H1 (cell line): ENCODE data around the gene ZNF383. TPM values are rescaled to one million over a fixed set of nuclear protein-coding genes. Genes with fewer than 3 reads are reported as not detected.

ENCODE experiments used
- ASH2L ChIP-seq: fragments of 200-600, 300-600 bp; sonication (generic); IDR thresholded peaks from one replicate; pipeline ENCODE4 v1.7.1; 2017; ENCODE audit warnings: low read length
- CHD2 ChIP-seq: IDR thresholded peaks from 2 replicates; pipeline ENCODE4 v1.6.1; 2012; ENCODE audit warnings: low read length, improper control_type of control experiment
- GTF2F1 ChIP-seq: IDR thresholded peaks from 2 replicates; pipeline ENCODE4 v1.6.1; 2012; ENCODE audit warnings: low read depth, low read length, improper control_type of control experiment, borderline replicate concordance
- HDAC2 ChIP-seq, 2 experiments: fragments of 300-600 bp in 1 of 2; sonication (generic) in 1 of 2; IDR thresholded peaks; 2 replicates each; pipeline ENCODE4 v1.6.1; 2011 to 2012; ENCODE audit warnings: low read depth in 2 of 2, low read length in 2 of 2, mild to moderate bottlenecking in 2 of 2, moderate library complexity in 2 of 2, borderline replicate concordance in 1 of 2, inconsistent platforms in 1 of 2
- NANOG ChIP-seq: IDR thresholded peaks from 2 replicates; pipeline ENCODE4 v1.6.1; 2011; ENCODE audit warnings: low read length, low read depth, mild to moderate bottlenecking, inconsistent platforms; ENCODE audit not compliant: insufficient read depth, poor library complexity, severe bottlenecking
- PHF8 ChIP-seq: fragments of 200-600 bp; sonication (generic); conservative IDR thresholded peaks from 2 replicates; pipeline ENCODE4 v1.7.1; 2012; ENCODE audit warnings: low read depth, mild to moderate bottlenecking, inconsistent platforms, low read length, moderate library complexity
- POLR2A ChIP-seq, 2 experiments: IDR thresholded peaks; 1 replicate in 1 of 2; 2 replicates in 1 of 2; pipeline ENCODE4 v1.6.1; 2011; ENCODE audit warnings: low read depth in 2 of 2, low read length in 2 of 2, mild to moderate bottlenecking in 2 of 2; ENCODE audit errors: control extremely low read depth in 1 of 2
- POU5F1 ChIP-seq: IDR thresholded peaks from 2 replicates; pipeline ENCODE4 v1.6.1; 2011; ENCODE audit warnings: low read depth, mild to moderate bottlenecking, low read length, moderate library complexity
- RAD21 ChIP-seq, 2 experiments: IDR thresholded peaks in 1 of 2; conservative IDR thresholded peaks in 1 of 2; 2 replicates each; pipeline ENCODE4 v1.6.1; 2011; ENCODE audit warnings: low read depth in 2 of 2, low read length in 2 of 2, improper control_type of control experiment in 1 of 2, inconsistent platforms in 1 of 2, mild to moderate bottlenecking in 1 of 2, moderate library complexity in 1 of 2
- RBBP5 ChIP-seq: IDR thresholded peaks from 2 replicates; pipeline ENCODE4 v1.7.1; 2012; ENCODE audit warnings: low read depth, mild to moderate bottlenecking, inconsistent platforms, low read length, moderate library complexity, borderline replicate concordance
- SAP30 ChIP-seq: fragments of 300-600 bp; sonication (generic); IDR thresholded peaks from 2 replicates; pipeline ENCODE4 v1.7.1; 2012; ENCODE audit warnings: low read length, moderate library complexity, mild to moderate bottlenecking, inconsistent platforms; ENCODE audit not compliant: insufficient read depth, insufficient replicate concordance
- SIN3A ChIP-seq, 2 experiments: IDR thresholded peaks in 1 of 2; conservative IDR thresholded peaks in 1 of 2; 2 replicates each; pipeline ENCODE4 v1.6.1; 2011 to 2012; ENCODE audit warnings: low read length in 2 of 2, improper control_type of control experiment in 1 of 2, low read depth in 1 of 2, mild to moderate bottlenecking in 1 of 2
- SP4 ChIP-seq: IDR thresholded peaks from 2 replicates; pipeline ENCODE4 v1.6.1; 2012; ENCODE audit warnings: low read length, inconsistent platforms
- SUZ12 ChIP-seq: fragments of 200-600 bp; sonication (generic); IDR thresholded peaks from 2 replicates; pipeline ENCODE4 v1.6.1; 2012; ENCODE audit warnings: mild to moderate bottlenecking, inconsistent platforms, low read length, moderate library complexity, mixed read lengths
- TAF7 ChIP-seq: optimal IDR thresholded peaks from 2 replicates; pipeline ENCODE3; 2011; ENCODE audit warnings: low read depth, mild to moderate bottlenecking, inconsistent platforms, low read length, moderate library complexity, borderline replicate concordance
- TBP ChIP-seq: IDR thresholded peaks from 2 replicates; pipeline ENCODE4 v1.6.1; 2011; ENCODE audit warnings: low read depth, low read length, improper control_type of control experiment
- TCF12 ChIP-seq: IDR thresholded peaks from 2 replicates; pipeline ENCODE4 v1.6.1; 2011; ENCODE audit warnings: low read depth, mild to moderate bottlenecking, low read length
- YY1 ChIP-seq: IDR thresholded peaks from 2 replicates; pipeline ENCODE4 v1.6.1; 2011; ENCODE audit warnings: low read depth, mild to moderate bottlenecking, low read length
- polyA plus RNA-seq, 7 experiments: library from polyadenylated mRNA; depleted of rRNA in 3 of 7; stranded (reverse) in 5 of 7; unstranded in 2 of 7; fragments of >200 nt in 5 of 7; fragments of 200-250 nt in 2 of 7; gene quantifications; 1 replicate in 5 of 7; 2 replicates in 1 of 7; 4 replicates in 1 of 7; pipeline versions ENCODE4 v1.2.1 to v1.2.3, GENCODE V29; 2011 to 2013; ENCODE audit warnings: missing spikeins in 2 of 7, mixed read lengths in 2 of 7
- total RNA-seq: library from RNA; stranded (reverse); fragmentation: NEBNext Ultra II Directional; extraction: Animal tissue kit (Norgen Biotek cat#: 25700); gene quantifications from 2 replicates; pipeline ENCODE4 v1.2.1, GENCODE V29; 2021
- TF ChIP-seq, protein P1 (sequence below): IDR thresholded peaks from 2 replicates; pipeline ENCODE4 v1.6.1; 2012; ENCODE audit warnings: inconsistent platforms
- TF ChIP-seq, protein P2 (sequence below): IDR thresholded peaks from 2 replicates; pipeline ENCODE4 v1.6.1; 2011; ENCODE audit warnings: low read depth, mild to moderate bottlenecking, low read length; ENCODE audit not compliant: insufficient read depth

ZNF383 gene
- total and polyA plus RNA-seq, 2 of the 8 experiments (the other 6 are each of a cell fraction or from before 2014, with no cell fraction given), result 1.2 to 3.9 TPM

DNA sequence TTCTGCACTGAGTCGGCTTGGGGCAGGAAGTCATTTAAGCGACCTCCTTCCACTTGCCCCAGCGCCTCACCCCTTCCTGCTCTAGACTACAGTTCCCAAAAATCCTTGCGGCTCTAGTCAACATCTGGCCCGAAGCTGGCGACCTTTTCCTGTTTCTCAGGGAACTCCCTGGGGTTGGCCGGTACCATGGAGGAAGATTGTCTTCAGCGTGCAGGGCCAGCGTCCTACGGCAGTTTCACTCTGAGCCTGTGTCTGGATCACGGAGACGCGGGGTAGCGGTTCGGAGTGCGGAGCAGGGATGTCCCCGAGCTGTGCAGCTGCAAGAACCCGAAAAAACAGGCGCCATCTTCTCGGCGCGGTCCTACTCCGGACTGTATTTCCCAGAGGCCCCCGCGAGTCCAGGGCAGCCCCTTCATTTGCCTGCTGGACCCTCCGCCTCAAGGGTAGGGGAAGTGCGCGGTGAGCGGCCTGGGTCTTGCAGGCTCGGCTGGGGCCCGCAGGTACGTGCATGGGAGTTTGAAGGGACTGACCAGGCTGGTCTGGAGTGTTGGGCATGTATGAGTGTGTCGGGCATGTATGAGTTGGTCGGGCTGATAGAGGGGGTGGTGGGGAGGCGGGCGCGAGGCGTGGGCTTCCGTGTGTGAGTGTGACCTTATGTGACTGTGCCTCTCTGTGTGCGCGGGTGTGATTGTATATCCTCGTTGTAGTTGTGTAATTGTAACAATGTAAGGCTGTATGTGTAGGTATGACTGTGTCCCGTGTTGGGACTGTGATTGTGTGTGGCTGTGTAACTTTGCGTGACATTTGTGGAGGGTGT is at the start of gene ZNF383 (continued):
- peak; percentile 72 for TF ChIP-seq TAF7
- TF ChIP-seq ASH2L, result peak; percentile 93
- TF ChIP-seq, protein P1, sequence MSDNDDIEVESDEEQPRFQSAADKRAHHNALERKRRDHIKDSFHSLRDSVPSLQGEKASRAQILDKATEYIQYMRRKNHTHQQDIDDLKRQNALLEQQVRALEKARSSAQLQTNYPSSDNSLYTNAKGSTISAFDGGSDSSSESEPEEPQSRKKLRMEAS, result peak; percentile 54; the same call in 1 of the 2 replicates
- TF ChIP-seq YY1, result peak; percentile 94
- TF ChIP-seq HDAC2 (IDR thresholded peaks at IDR 0.05; ENCODE audit: borderline replicate concordance in 1 of 2, low read depth in 2 of 2, low read length in 2 of 2), result peak in 1 of 2 experiments; percentile 95; a peak in 2 of 4 replicates
- TF ChIP-seq, protein P2, sequence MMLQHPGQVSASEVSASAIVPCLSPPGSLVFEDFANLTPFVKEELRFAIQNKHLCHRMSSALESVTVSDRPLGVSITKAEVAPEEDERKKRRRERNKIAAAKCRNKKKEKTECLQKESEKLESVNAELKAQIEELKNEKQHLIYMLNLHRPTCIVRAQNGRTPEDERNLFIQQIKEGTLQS, result no peak
- TF ChIP-seq SIN3A (conservative IDR thresholded peaks at IDR 0.05 in 1 of 2, IDR thresholded peaks at IDR 0.05 in 1 of 2; ENCODE audit: low read depth in 1 of 2, low read length in 2 of 2), result peak; percentile 17 to 85; a peak in 2 of 4 replicates
- TF ChIP-seq SAP30, result peak; percentile 46
- TF ChIP-seq TCF12, result no peak
- no peak for TF ChIP-seq SUZ12
- 0 out of 2 replicates have a peak, but pooled peaks have one; percentile 58 for TF ChIP-seq CHD2
- peak; percentile 66 for TF ChIP-seq TBP
- peak in 1 of 2 experiments; percentile 5; a peak in 1 of 4 replicates for TF ChIP-seq RAD21 (IDR thresholded peaks at IDR 0.05 in 1 of 2, conservative IDR thresholded peaks at IDR 0.05 in 1 of 2; ENCODE audit: low read depth in 2 of 2, low read length in 2 of 2)
- peak; percentile 2 for TF ChIP-seq NANOG
- no peak; the same call in 1 of the 2 replicates for TF ChIP-seq RBBP5
- TF ChIP-seq SP4, result peak; percentile 91; the same call in 1 of the 2 replicates
- TF ChIP-seq GTF2F1, result 0 out of 2 replicates have a peak, but pooled peaks have one; percentile 24
- TF ChIP-seq POLR2A (IDR thresholded peaks at IDR 0.05; ENCODE audit: control extremely low read depth in 1 of 2, low read depth in 2 of 2, low read length in 2 of 2), result peak; percentile 64 to 93
- TF ChIP-seq PHF8, result peak; percentile 99
- no peak for TF ChIP-seq POU5F1
